Ishikawa (cell line): ENCODE results near the gene VPS25.

Experiments used
- CEBPB ChIP-seq: IDR thresholded peaks from 2 replicates; pipeline ENCODE4 v1.6.1; 2012
- CREB1 ChIP-seq: IDR thresholded peaks from 2 replicates; pipeline ENCODE4 v1.6.1; 2012; ENCODE audit warnings: low read depth
- EGR1 ChIP-seq: IDR thresholded peaks from 2 replicates; pipeline ENCODE4 v1.6.1; 2012
- EP300 ChIP-seq: IDR thresholded peaks from 2 replicates; pipeline ENCODE4 v1.6.1; 2012; ENCODE audit warnings: borderline replicate concordance
- FOXM1 ChIP-seq: IDR thresholded peaks from 2 replicates; pipeline ENCODE4 v1.6.1; 2012; ENCODE audit warnings: low read depth, borderline replicate concordance
- MAX ChIP-seq: IDR thresholded peaks from 2 replicates; pipeline ENCODE4 v1.6.1; 2012
- NFIC ChIP-seq: IDR thresholded peaks from 2 replicates; pipeline ENCODE4 v1.6.1; 2012
- RAD21 ChIP-seq: IDR thresholded peaks from 2 replicates; pipeline ENCODE4 v1.6.1; 2012; ENCODE audit warnings: low read depth
- REST ChIP-seq: IDR thresholded peaks from 2 replicates; pipeline ENCODE4 v1.6.1; 2012; ENCODE audit warnings: low read depth, mild to moderate bottlenecking
- TAF1 ChIP-seq: IDR thresholded peaks from 2 replicates; pipeline ENCODE4 v1.6.1; 2012; ENCODE audit warnings: low read depth, mild to moderate bottlenecking
- TCF12 ChIP-seq: IDR thresholded peaks from 2 replicates; pipeline ENCODE4 v1.6.1; 2012; ENCODE audit warnings: low read depth
- TEAD4 ChIP-seq: IDR thresholded peaks from 2 replicates; pipeline ENCODE4 v1.6.1; 2012
- USF1 ChIP-seq: IDR thresholded peaks from 2 replicates; pipeline ENCODE4 v1.6.1; 2012
- YY1 ChIP-seq: IDR thresholded peaks from 2 replicates; pipeline ENCODE4 v1.6.1; 2012; ENCODE audit warnings: low read depth
- ZBTB7A ChIP-seq: IDR thresholded peaks from 2 replicates; pipeline ENCODE4 v1.6.1; 2012; ENCODE audit warnings: low read depth

The VPS25 gene

GRCh38 chr17:42821176-42821575, 47.9 kb downstream of the VPS25 start:
- TF ChIP-seq CREB1 (no peak), TAF1 (no peak), REST (no peak), TEAD4 (no peak), EGR1 (no peak), ZBTB7A (no peak), MAX (no peak), YY1 (no peak), EP300 (no peak), TCF12 (no peak), NFIC (no peak), CEBPB (no peak), FOXM1 (no peak), USF1 (no peak), RAD21 (no peak)

- TF ChIP-seq USF1 (no peak), MAX (no peak), FOXM1 (no peak), CEBPB (no peak), TCF12 (no peak), YY1 (no peak), RAD21 (no peak)
Measured at GRCh38 chr17:42827472-42827871, 54.2 kb downstream of the VPS25 start.
